SK-N-SH (cell line): Measurements from ENCODE around the gene PLLP. TPM values are rescaled to one million over a fixed set of nuclear protein-coding genes. Genes with fewer than 3 reads are reported as not detected.

ENCODE experiments used
- CTCF ChIA-PET: fragments of 300-600, 350-600 bp; formaldehyde crosslinking; extraction: SDS; loops from one replicate; lab custom pipeline; 2021; lab: Yijun Ruan, JAX
- POLR2A ChIA-PET: fragments of 350-600 bp; sonication (Branson Sonifier 250); formaldehyde crosslinking; extraction: SDS; loops from one replicate; lab custom pipeline; 2020; ENCODE audit warnings: antibody characterized with exemption, inconsistent platforms; lab: Yijun Ruan, JAX
- DNase-seq: peaks from one replicate; pipeline ENCODE4 v3.0.0; 2012
- H2AFZ ChIP-seq: fragments of 200-600 bp; sonication (generic); 2 replicates; pipeline ENCODE4 v1.8.1; 2016; ENCODE audit warnings: antibody characterized with exemption, mild to moderate bottlenecking, low read depth
- H3F3A ChIP-seq: fragments of 200-600 bp; sonication (generic); replicated peaks from 2 replicates; pipeline ENCODE3; 2016; ENCODE audit warnings: antibody characterized with exemption, mild to moderate bottlenecking; ENCODE audit not compliant: insufficient read depth
- H3K27ac ChIP-seq, 2 experiments: fragments of 200-500 bp in 1 of 2; fragments of 200-600 bp in 1 of 2; sonication (Bioruptor generic) in 1 of 2; sonication (generic), shearing (Covaris generic) in 1 of 2; 2 replicates each; pipeline versions ENCODE4 v1.5.1 to v1.6.1; 2014 to 2016; ENCODE audit warnings: low read depth in 2 of 2, inconsistent platforms in 1 of 2, low read length in 1 of 2, mild to moderate bottlenecking in 1 of 2, mixed read lengths in 1 of 2
- H3K27me3 ChIP-seq: fragments of 200-600 bp; sonication (generic), shearing (Covaris generic); 2 replicates; pipeline ENCODE4 v1.6.1; 2016; ENCODE audit warnings: mixed run types; ENCODE audit not compliant: insufficient read depth
- H3K36me3 ChIP-seq, 2 experiments: fragments of 200-500 bp in 1 of 2; fragments of 200-600 bp in 1 of 2; sonication (Bioruptor generic) in 1 of 2; sonication (generic) in 1 of 2; replicated peaks in 1 of 2; 2 replicates each; pipeline versions ENCODE3 to v1.5.1; 2014 to 2016; ENCODE audit warnings: low read length in 1 of 2, mild to moderate bottlenecking in 1 of 2; ENCODE audit not compliant: insufficient read depth in 2 of 2, control insufficient read depth in 1 of 2
- H3K4me1 ChIP-seq, 2 experiments: fragments of 200-500 bp in 1 of 2; fragments of 200-600 bp in 1 of 2; sonication (Bioruptor generic) in 1 of 2; sonication (generic), shearing (Covaris generic) in 1 of 2; 2 replicates each; pipeline versions ENCODE4 v1.5.1 to v1.6.1; 2014 to 2016; ENCODE audit warnings: low read depth in 1 of 2, low read length in 1 of 2, mixed run types in 1 of 2; ENCODE audit not compliant: insufficient read depth in 2 of 2, control insufficient read depth in 1 of 2
- H3K4me2 ChIP-seq: fragments of 200-600 bp; sonication (generic), shearing (Covaris generic); 2 replicates; pipeline ENCODE4 v1.6.1; 2017; ENCODE audit warnings: mixed run types
- H3K4me3 ChIP-seq, 2 experiments: fragments of 200-500 bp in 1 of 2; fragments of 200-600 bp in 1 of 2; sonication (Bioruptor generic) in 1 of 2; sonication (generic), shearing (Covaris generic) in 1 of 2; 2 replicates each; pipeline versions ENCODE4 v1.5.1 to v1.8.1; 2014 to 2016; ENCODE audit warnings: low read depth in 2 of 2, inconsistent platforms in 1 of 2, low read length in 1 of 2, mild to moderate bottlenecking in 1 of 2, mixed read lengths in 1 of 2, moderate library complexity in 1 of 2
- H3K79me2 ChIP-seq: fragments of 200-600 bp; sonication (generic); 2 replicates; pipeline ENCODE4 v1.8.1; 2017; ENCODE audit warnings: mild to moderate bottlenecking; ENCODE audit not compliant: insufficient read depth
- H3K9ac ChIP-seq: fragments of 200-600 bp; sonication (generic); 2 replicates; pipeline ENCODE4 v1.6.1; 2017; ENCODE audit warnings: mixed run types
- H3K9me2 ChIP-seq: fragments of 200-600 bp; sonication (generic); 2 replicates; pipeline ENCODE4 v1.6.1; 2017; ENCODE audit warnings: mixed run types
- H3K9me3 ChIP-seq: fragments of 200-600 bp; sonication (generic); 2 replicates; pipeline ENCODE4 v1.6.1; 2017; ENCODE audit warnings: mixed run types, mild to moderate bottlenecking, moderate library complexity
- H4K20me1 ChIP-seq: fragments of 200-600 bp; sonication (generic); 2 replicates; pipeline ENCODE4 v1.6.1; 2017; ENCODE audit warnings: mild to moderate bottlenecking, mixed run types; ENCODE audit not compliant: insufficient read depth
- EZH2phosphoT487 ChIP-seq: fragments of 200-600 bp; sonication (generic); IDR thresholded peaks from 2 replicates; pipeline ENCODE4 v1.6.1; 2017; ENCODE audit warnings: low read depth, mixed run types, mild to moderate bottlenecking, antibody characterized with exemption, moderate library complexity, borderline replicate concordance
- FOXM1 ChIP-seq: IDR thresholded peaks from 2 replicates; pipeline ENCODE4 v1.4.0; 2012; ENCODE audit warnings: low read depth, mild to moderate bottlenecking
- JUND ChIP-seq: IDR thresholded peaks from 2 replicates; pipeline ENCODE4 v1.4.0; 2012
- NFIC ChIP-seq: IDR thresholded peaks from 2 replicates; pipeline ENCODE4 v1.4.0; 2012; ENCODE audit warnings: borderline replicate concordance
- RAD21 ChIP-seq: IDR thresholded peaks from 2 replicates; pipeline ENCODE4 v1.6.1; 2012; ENCODE audit warnings: mild to moderate bottlenecking, low read length
- REST ChIP-seq: IDR thresholded peaks from 2 replicates; pipeline ENCODE4 v1.6.1; 2012; ENCODE audit warnings: mild to moderate bottlenecking, low read depth, low read length, moderate library complexity
- RXRA ChIP-seq: IDR thresholded peaks from 2 replicates; pipeline ENCODE4 v1.4.0; 2012; ENCODE audit warnings: low read depth, mild to moderate bottlenecking, borderline replicate concordance
- SMC3 ChIP-seq: IDR thresholded peaks from 2 replicates; pipeline ENCODE4 v1.6.1; 2012; ENCODE audit warnings: low read depth, low read length, improper control_type of control experiment
- TAF1 ChIP-seq: IDR thresholded peaks from 2 replicates; pipeline ENCODE4 v1.6.1; 2012; ENCODE audit warnings: low read depth, mild to moderate bottlenecking, low read length, moderate library complexity, borderline replicate concordance
- TEAD4 ChIP-seq: IDR thresholded peaks from 2 replicates; pipeline ENCODE4 v1.4.0; 2012; ENCODE audit warnings: mild to moderate bottlenecking, borderline replicate concordance; ENCODE audit not compliant: insufficient read depth
- USF2 ChIP-seq: fragments of 150-350 bp; IDR thresholded peaks from 2 replicates; pipeline ENCODE4 v1.6.1; 2017; ENCODE audit warnings: antibody characterized with exemption, low read length, low read depth, borderline replicate concordance
- WGBS: methylation state at CpG from one replicate; pipeline ENCODE4 v1.1.6; 2017; ENCODE audit warnings: low lambda C conversion rate; 5-methylcytosine and 5-hydroxymethylcytosine counted together
- polyA plus RNA-seq, 3 experiments: library from polyadenylated mRNA; depleted of rRNA; stranded (reverse); fragments of >200 nt; gene quantifications; 2 replicates each; pipeline ENCODE4 v1.2.3, GENCODE V29; 2012
- TF ChIP-seq, protein P1 (sequence below): IDR thresholded peaks from 2 replicates; pipeline ENCODE4 v1.4.0; 2012; ENCODE audit warnings: low read depth, borderline replicate concordance
- TF ChIP-seq, protein P2 (sequence below): IDR thresholded peaks from 2 replicates; pipeline ENCODE4 v1.4.0; 2012; ENCODE audit warnings: low read depth

PLLP gene
- polyA plus RNA-seq, 1 of the 3 experiments (the other 2 are of a cell fraction): 1.3 TPM

GRCh38 chr16:57240851-57241250 lies 43.6 kb downstream of the PLLP start:
- Histone ChIP-seq H4K20me1 (no peaks in the 10 kb centered on the region), H3K36me3 (peaks cover 29 to 37% of the 10 kb centered on the region in 2 experiments), H3K9ac (no peak overlapping the region), H3K9me3 (no peaks in the 10 kb centered on the region), H3K27me3 (no peaks in the 10 kb centered on the region), H3K4me2 (no peak overlapping the region), H2AFZ (no peak overlapping the region), H3K79me2 (peaks cover 7% of the 10 kb centered on the region), H3K9me2 (no peaks in the 10 kb centered on the region), H3K4me3 (no peak overlapping the region), H3F3A (peaks cover 39% of the 10 kb centered on the region), H3K4me1 (peaks cover under 1 to 6% of the 10 kb centered on the region in 2 experiments; a peak in 2 of 4 replicates), H3K27ac (no peak overlapping the region)
- ChIA-PET CTCF (interaction anchor here (0.9 to 1.8 kb wide), 3 partner anchors 16 to 157 kb away, joined by 3 to 5 read pairs (median 4); partner anchors contain the start of gene CPNE2), POLR2A (no interaction called here)
- DNase-seq: no peak
- 95% methylated on average over 2 of the region's 2 CpGs for WGBS
- TF ChIP-seq REST: no peak
- TF ChIP-seq USF2: no peak
- TF ChIP-seq, protein P1, sequence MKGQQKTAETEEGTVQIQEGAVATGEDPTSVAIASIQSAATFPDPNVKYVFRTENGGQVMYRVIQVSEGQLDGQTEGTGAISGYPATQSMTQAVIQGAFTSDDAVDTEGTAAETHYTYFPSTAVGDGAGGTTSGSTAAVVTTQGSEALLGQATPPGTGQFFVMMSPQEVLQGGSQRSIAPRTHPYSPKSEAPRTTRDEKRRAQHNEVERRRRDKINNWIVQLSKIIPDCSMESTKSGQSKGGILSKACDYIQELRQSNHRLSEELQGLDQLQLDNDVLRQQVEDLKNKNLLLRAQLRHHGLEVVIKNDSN: no peak
- no peak for TF ChIP-seq SMC3
- TF ChIP-seq, protein P2, sequence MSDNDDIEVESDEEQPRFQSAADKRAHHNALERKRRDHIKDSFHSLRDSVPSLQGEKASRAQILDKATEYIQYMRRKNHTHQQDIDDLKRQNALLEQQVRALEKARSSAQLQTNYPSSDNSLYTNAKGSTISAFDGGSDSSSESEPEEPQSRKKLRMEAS: no peak
- TF ChIP-seq RXRA: no peak
- no peak for TF ChIP-seq RAD21
- no peak for TF ChIP-seq JUND
- TF ChIP-seq FOXM1: no peak
- TF ChIP-seq TEAD4: no peak
- no peak for TF ChIP-seq TAF1
- no peak for TF ChIP-seq EZH2phosphoT487
- TF ChIP-seq NFIC: no peak
